ENCODE measurements around the gene CDKAL1. TPM values are rescaled to one million over a fixed set of nuclear protein-coding genes. Genes with fewer than 3 reads are reported as not detected.

Gene CDKAL1
- total and polyA plus RNA-seq, 2 of the 8 experiments (the other 6 are each of a cell fraction or from before 2014, with no cell fraction given), result 8.4 to 24.6 TPM

- TF ChIP-seq E2F6 (IDR thresholded peaks at IDR 0.05) (no peak), BCL11A (IDR thresholded peaks at IDR 0.05; ENCODE audit: low read depth in 2 of 2, low read length in 2 of 2) (no peak), KDM4A (IDR thresholded peaks at IDR 0.05; ENCODE audit: low read depth, low read length, severe bottlenecking) (no peak), MAX (IDR thresholded peaks at IDR 0.05) (no peak), HDAC2 (IDR thresholded peaks at IDR 0.05; ENCODE audit: borderline replicate concordance in 1 of 2, low read depth in 2 of 2, low read length in 2 of 2) (no peak), CBX8 (IDR thresholded peaks at IDR 0.05; ENCODE audit: borderline replicate concordance, low read depth, low read length) (no peak), SIX5 (IDR thresholded peaks at IDR 0.05; ENCODE audit: low read depth, low read length) (no peak)
Measured at GRCh38 chr6:21241231-21242130, 707.2 kb downstream of the CDKAL1 start (continued).

Measured in H1 (cell line).